ENCODE data around the gene SORCS2.

SORCS2 gene

DNA sequence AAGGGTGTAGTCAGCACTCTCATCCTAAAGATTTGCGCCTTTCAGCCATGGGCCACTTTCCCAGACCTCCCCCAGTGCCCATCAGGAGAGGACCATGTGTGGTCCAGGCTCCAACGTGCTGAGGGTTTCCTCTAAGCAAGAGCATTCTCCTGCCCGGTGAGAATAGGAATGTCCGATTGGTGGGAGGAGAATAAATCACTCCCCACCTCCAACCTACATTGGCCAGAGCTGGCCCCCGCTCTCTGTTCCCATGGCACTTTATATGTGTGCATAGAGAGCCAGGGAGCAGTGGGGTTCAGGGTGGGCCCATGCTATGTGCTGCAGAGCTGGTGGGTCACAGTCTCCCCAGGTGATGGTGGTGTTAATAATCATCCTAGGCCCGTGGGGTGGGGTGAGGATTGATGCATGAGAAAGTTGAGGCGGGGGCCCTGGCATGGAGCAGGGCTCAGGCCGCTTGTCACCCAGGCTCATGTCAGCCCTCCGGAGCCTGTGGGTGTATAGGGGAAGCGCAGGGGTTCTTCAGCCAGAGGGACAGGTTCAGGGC is 6.8 kb upstream of the SORCS2 start:
- intact Hi-C loops (cut with micrococcal nuclease), result no loop called here
- no peak overlapping the region for H3K4me3 Mint-ChIP-seq
- no peaks in the 10 kb centered on the region for H3K9me3 Mint-ChIP-seq
- no peak overlapping the region for H3K27ac Mint-ChIP-seq
- H3K36me3 Mint-ChIP-seq (ENCODE audit: low read depth), result no peaks in the 10 kb centered on the region
- H3K27me3 Mint-ChIP-seq, result peaks cover 16% of the 10 kb centered on the region
- no peaks in the 10 kb centered on the region for H3K4me1 Mint-ChIP-seq (ENCODE audit: low read depth)

DNA sequence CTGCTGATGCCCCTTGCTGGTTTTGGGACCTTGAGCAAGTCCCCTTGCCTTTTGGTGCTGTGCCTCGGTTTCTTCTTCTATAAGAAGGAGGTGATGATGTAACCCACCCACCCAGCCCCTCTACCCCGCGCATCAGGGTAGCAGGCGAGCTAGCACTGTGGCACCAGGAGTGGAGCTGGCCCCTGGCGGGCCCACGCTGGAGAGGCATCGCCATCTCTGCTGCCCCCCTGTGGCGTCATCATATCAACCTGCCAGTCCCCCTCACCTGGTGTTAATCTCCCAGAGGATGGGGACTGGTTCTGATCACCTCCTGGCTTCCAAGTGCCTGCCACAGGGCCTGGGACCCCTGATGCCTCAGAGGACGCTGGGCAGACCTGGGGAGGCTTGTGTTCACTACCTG is 6.3 kb upstream of the SORCS2 start:
- peaks cover 16% of the 10 kb centered on the region for H3K27me3 Mint-ChIP-seq
- no peaks in the 10 kb centered on the region for H3K36me3 Mint-ChIP-seq (ENCODE audit: low read depth)
- H3K4me1 Mint-ChIP-seq (ENCODE audit: low read depth), result no peaks in the 10 kb centered on the region
- H3K4me3 Mint-ChIP-seq, result no peak overlapping the region
- intact Hi-C loops (cut with micrococcal nuclease), result no loop called here
- no peaks in the 10 kb centered on the region for H3K9me3 Mint-ChIP-seq
- no peak overlapping the region for H3K27ac Mint-ChIP-seq

DNA sequence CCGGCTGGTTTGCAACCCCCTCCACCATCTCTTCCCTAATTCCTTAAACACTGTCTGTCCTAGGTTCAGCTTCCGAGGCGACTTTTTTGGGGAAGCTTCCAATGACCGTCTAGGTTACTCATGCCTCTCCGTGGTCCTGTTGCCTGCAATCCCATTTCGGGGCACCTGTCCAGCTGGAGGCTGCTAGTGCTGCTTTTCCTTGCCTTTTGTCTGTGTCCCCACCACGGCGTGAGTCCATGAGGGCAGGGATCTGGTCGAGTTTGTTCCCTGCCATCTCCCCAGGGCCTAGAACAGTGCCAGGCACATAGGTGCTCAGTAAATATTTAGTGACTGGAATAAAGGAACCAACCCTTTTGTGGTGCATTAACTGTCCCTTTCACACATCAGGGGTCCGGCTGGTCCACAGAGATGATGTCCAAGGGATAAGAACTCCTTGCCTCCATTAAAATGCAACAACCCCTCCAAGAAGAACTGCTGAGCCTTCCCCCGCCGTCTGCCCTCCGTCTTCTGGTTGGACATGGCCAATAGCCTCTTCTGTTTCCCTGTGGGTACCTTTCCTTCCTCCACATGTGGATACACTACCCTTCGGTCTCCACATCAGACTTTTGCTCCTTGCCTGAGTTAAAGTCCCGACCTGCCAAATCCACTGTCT is 5.7 kb upstream of the SORCS2 start:
- no peak overlapping the region for H3K4me3 Mint-ChIP-seq
- no peaks in the 10 kb centered on the region for H3K9me3 Mint-ChIP-seq
- H3K27me3 Mint-ChIP-seq, result peaks cover 22% of the 10 kb centered on the region
- no peaks in the 10 kb centered on the region for H3K4me1 Mint-ChIP-seq (ENCODE audit: low read depth)
- H3K27ac Mint-ChIP-seq, result no peak overlapping the region
- H3K36me3 Mint-ChIP-seq (ENCODE audit: low read depth), result no peaks in the 10 kb centered on the region
- intact Hi-C loops (cut with micrococcal nuclease), result no loop called here

DNA sequence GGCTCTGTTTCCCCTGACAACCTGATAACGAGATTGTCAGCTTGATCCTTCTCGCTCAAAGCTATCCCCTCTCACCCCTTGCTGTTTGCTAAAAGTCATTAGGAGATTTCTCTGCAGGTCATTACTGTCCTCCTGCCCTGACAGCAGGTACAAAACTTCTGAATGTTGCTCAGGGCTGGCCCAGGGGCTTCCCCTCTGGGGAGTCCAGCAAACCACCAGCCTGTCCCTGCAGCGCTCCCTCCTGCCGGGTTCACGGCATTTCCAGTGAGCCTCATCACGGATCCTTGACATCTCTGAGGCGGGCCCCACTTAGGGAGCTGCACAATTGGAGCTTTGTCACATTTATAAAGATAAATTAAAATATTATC is 5.2 kb upstream of the SORCS2 start:
- no peaks in the 10 kb centered on the region for H3K9me3 Mint-ChIP-seq
- intact Hi-C loops (cut with micrococcal nuclease), result no loop called here
- peaks cover 27% of the 10 kb centered on the region for H3K27me3 Mint-ChIP-seq
- H3K36me3 Mint-ChIP-seq (ENCODE audit: low read depth), result no peaks in the 10 kb centered on the region
- no peak overlapping the region for H3K4me3 Mint-ChIP-seq
- H3K27ac Mint-ChIP-seq, result no peak overlapping the region
- no peaks in the 10 kb centered on the region for H3K4me1 Mint-ChIP-seq (ENCODE audit: low read depth)

DNA sequence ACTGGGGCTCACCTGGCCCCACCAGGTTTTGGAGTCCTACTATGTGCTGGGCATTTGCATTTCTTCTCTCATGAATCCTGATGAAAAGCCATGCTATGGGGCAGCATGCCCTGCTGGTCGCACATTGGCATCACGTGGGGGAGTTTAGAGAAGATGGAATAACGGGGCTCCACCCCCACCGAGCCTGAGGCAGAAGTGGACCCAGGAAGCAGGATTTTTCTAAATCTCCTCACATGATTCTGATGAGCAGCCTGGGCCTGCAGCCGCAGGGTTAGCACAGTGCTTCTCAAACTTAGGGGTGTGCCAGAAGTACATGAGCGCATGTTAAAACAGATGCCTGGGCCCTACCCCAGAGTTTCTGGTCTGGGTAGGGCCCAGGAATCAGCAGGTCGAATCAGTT is 4.6 kb upstream of the SORCS2 start:
- intact Hi-C loops (cut with micrococcal nuclease), result no loop called here
- H3K36me3 Mint-ChIP-seq (ENCODE audit: low read depth), result no peaks in the 10 kb centered on the region
- H3K4me3 Mint-ChIP-seq, result no peak overlapping the region
- no peaks in the 10 kb centered on the region for H3K4me1 Mint-ChIP-seq (ENCODE audit: low read depth)
- peaks cover 27% of the 10 kb centered on the region for H3K27me3 Mint-ChIP-seq
- H3K27ac Mint-ChIP-seq, result no peak overlapping the region
- no peaks in the 10 kb centered on the region for H3K9me3 Mint-ChIP-seq

DNA sequence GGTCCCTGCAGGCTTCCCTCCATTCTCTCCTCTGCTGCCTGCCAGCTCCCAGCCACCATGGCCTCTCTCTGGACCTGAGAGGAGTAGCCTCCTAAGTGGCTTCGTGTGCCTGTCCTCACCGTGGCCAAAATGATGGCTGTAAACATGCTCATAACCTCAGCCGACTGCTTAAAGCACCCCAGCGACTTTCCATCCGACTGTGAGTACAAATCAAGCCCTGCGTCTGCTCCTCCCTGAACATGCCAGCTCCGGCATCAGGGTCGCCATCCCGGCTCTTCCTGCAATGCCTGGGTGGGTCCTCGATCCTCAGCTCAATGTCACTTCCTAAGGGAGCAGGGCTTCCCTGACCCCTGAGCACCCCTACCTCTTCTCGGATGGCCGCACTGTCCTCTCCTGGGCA is 3.3 kb upstream of the SORCS2 start:
- intact Hi-C loops (cut with micrococcal nuclease), result no loop called here
- H3K27ac Mint-ChIP-seq, result no peak overlapping the region
- H3K4me3 Mint-ChIP-seq, result no peak overlapping the region
- peaks cover 39% of the 10 kb centered on the region for H3K27me3 Mint-ChIP-seq
- H3K36me3 Mint-ChIP-seq (ENCODE audit: low read depth), result no peaks in the 10 kb centered on the region
- no peaks in the 10 kb centered on the region for H3K9me3 Mint-ChIP-seq
- H3K4me1 Mint-ChIP-seq (ENCODE audit: low read depth), result no peaks in the 10 kb centered on the region

DNA sequence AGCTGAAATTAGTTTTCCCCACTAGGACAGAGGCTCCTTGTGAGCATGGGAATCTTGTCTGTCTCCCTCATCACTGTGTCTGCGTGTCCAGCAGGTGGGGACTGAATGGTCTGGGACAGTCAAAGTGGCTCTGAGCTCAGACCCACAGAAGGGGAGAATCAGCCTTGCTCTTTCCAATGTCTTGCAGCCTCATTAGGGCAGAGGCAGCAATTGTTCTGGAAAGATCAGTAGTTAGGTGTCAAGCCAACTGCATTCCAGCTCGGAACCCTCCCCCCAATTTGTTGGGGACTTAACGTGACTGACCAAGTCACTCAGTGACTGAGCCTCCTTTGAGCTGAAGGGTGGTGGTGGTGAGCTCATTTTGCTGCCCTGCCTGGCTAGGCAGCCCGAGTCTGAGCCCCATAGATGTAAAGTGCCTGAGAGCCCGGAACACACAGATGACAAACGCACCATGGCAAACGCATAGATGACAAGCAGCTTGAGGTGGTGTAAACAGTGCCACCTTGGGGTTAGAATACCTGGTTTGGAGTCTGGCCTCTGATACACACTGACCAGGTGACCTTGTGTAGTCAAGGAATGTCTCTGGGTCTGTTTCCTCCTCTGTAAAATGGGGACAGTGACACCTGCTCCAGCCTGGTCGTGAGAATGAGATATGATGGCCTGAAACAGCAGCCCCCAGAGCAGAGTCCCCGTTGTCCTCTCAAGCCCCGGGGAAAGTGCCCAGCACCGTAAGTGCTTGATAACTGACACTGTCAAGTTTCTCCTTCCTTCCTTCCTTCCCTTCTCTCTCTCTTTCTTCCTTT is 2.7 kb upstream of the SORCS2 start:
- Mint-ChIP-seq H3K9me3 (no peaks in the 10 kb centered on the region), H3K4me3 (no peak overlapping the region), H3K4me1 (ENCODE audit: low read depth) (no peaks in the 10 kb centered on the region), H3K27ac (no peak overlapping the region), H3K27me3 (peaks cover 45% of the 10 kb centered on the region), H3K36me3 (ENCODE audit: low read depth) (no peaks in the 10 kb centered on the region)
- intact Hi-C loops (cut with micrococcal nuclease), result no loop called here

DNA sequence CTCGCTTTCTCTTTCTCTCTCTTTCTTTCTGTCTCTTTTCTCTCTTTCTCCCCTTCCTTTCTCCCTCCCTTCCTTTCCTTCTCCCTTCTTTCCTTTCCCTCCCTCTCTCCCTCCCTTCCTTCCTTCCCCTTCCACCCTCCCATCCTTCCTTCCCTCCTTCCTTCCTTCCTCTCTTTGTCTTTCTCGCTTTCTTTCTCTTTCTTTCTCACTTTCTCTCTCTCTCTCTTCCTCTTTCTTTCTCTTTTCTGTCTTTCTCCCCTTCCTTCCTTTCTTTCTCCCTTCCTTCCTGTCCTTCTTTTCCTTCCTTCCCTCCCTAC is 2.1 kb upstream of the SORCS2 start:
- Mint-ChIP-seq H3K36me3 (ENCODE audit: low read depth) (no peaks in the 10 kb centered on the region), H3K4me1 (ENCODE audit: low read depth) (no peaks in the 10 kb centered on the region), H3K9me3 (no peaks in the 10 kb centered on the region), H3K4me3 (no peak overlapping the region), H3K27ac (no peak overlapping the region), H3K27me3 (peaks cover 50% of the 10 kb centered on the region)
- intact Hi-C loops (cut with micrococcal nuclease), result no loop called here

DNA sequence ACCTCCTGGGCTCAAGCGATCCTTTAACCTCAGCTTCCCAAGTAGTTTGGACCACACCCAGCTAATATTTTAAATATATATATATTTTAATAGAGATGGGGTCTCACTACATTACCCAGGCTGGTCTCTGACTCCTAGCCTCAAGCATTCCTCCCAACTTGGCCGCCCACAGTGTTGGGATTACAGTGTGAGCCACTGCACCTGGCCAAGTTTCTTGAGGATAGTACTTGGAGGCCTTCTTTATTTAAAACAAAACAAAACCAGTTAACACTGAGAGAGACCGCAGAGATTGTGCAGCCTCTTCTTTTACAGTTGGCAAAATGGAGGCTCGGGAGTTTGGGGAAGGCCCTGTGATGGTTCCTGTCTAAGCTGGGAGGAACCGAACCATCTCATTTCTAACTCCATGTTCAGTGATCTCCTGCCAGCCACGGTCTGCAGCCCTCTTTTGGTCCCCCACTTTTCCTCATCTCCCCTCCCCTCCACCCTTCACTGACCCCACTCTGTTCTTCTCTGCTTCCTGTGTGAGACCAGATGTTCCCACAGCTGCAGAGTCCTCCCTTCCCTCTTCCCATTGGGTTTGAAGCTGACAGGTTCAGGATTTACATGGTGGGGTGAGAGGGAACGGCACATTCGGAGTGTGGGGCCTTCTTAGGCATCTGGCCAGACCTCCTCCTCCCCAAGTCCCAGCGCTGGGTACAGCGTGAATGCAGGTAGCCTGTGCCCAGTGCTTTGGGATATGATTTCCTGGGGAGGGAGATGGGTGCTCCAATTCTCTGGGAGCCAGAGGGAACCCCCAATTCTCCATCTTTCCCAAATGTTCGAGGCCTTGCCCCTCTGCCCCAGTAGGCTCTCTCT is 1.4 kb upstream of the SORCS2 start:
- no peaks in the 10 kb centered on the region for H3K4me1 Mint-ChIP-seq (ENCODE audit: low read depth)
- no peaks in the 10 kb centered on the region for H3K9me3 Mint-ChIP-seq
- peaks cover 51% of the 10 kb centered on the region for H3K27me3 Mint-ChIP-seq
- no peak overlapping the region for H3K4me3 Mint-ChIP-seq
- no peak overlapping the region for H3K27ac Mint-ChIP-seq
- intact Hi-C loops (cut with micrococcal nuclease), result no loop called here
- H3K36me3 Mint-ChIP-seq (ENCODE audit: low read depth), result no peaks in the 10 kb centered on the region

DNA sequence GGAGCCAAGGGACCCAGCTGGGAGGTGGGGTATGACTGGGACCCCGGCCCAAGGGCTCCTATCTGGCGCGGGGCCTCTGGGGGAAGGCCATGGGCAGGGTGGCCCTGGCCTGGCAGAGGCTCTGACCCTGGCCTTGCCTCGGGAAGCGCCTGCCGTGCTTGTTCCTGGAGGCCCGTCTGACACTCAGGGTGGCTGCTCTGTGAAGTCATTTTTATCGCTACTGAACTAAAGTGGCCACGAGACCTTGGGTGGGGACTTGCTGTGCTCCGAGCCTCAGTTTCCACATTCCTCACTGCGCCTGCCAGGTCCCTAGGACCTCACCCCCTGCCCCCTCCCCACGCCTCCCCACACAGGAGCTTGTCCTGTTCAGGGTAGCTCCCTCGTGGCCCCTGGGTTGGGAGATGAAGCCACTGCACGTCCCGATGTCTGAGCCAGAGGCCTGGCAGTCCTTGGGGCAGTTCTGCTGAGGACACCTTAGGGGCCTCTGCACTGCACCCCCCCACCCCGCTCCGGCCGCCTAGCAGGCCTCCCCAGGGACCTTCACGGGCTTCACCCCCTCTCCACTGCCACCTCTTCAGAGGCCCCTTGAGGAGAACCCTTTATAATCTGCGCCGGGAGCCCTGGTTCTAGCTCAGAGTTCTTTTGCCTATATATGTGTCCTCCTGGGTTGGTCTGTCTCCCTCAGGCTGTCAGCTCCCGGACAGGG is 639 bp upstream of the SORCS2 start:
- Mint-ChIP-seq H3K27ac (no peak overlapping the region), H3K27me3 (peaks cover 54% of the 10 kb centered on the region), H3K9me3 (no peaks in the 10 kb centered on the region), H3K4me1 (ENCODE audit: low read depth) (no peaks in the 10 kb centered on the region), H3K4me3 (no peak overlapping the region), H3K36me3 (ENCODE audit: low read depth) (no peaks in the 10 kb centered on the region)
- intact Hi-C loops (cut with micrococcal nuclease), result loop anchor here (2.0 kb wide), 1 partner anchor 527 kb away; no protein-coding TSS in a partner anchor

DNA sequence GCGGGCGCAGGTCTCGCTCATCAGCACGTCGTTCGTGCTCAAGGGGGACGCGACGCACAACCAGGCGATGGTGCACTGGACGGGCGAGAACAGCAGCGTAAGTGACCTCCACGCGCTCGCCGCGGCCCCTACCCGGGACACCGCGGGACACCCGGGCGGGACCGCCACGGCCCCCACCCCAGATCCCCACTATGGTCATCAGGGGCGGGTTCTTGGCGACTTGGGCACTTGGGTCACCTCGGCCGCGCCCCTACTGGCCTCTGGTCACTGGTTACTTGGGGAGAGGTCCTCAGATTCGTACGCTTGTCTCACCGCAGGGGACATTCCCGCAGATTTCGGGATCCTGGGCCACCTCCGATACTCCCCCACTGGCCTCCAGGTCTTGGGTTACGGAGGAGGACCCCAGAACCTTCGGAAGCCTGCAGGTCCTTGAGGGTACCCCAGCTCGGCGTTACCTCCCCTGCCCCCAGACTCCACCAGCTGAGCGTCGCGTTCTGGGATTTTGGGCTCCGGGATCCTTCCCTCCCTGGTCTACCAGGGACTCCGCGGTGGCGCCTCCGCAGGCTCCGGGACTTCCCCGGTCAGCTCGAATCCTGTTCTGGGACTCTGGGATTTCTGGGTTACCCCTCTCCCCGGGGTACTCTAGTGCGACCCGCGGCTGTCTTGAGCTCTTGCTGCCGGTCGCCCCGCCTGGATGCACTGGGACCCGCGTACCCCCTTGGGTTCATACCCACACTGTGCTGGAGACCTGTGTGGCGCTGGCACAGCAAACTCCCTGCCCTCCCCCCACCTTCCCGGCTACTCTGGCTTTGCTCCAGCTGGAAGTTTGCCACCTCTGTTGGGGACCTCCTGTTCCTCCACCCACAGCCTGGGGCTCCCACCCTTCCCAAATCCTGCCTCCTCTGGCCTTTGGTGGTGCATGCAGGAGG is 956 bp downstream of the SORCS2 start:
- Mint-ChIP-seq H3K4me1 (ENCODE audit: low read depth) (no peaks in the 10 kb centered on the region), H3K27me3 (peaks cover 48% of the 10 kb centered on the region), H3K27ac (no peak overlapping the region), H3K9me3 (no peaks in the 10 kb centered on the region), H3K36me3 (ENCODE audit: low read depth) (no peaks in the 10 kb centered on the region), H3K4me3 (no peak overlapping the region)
- intact Hi-C loops (cut with micrococcal nuclease), result loop anchor here (2.0 kb wide), 1 partner anchor 526 kb away; no protein-coding TSS in a partner anchor

DNA sequence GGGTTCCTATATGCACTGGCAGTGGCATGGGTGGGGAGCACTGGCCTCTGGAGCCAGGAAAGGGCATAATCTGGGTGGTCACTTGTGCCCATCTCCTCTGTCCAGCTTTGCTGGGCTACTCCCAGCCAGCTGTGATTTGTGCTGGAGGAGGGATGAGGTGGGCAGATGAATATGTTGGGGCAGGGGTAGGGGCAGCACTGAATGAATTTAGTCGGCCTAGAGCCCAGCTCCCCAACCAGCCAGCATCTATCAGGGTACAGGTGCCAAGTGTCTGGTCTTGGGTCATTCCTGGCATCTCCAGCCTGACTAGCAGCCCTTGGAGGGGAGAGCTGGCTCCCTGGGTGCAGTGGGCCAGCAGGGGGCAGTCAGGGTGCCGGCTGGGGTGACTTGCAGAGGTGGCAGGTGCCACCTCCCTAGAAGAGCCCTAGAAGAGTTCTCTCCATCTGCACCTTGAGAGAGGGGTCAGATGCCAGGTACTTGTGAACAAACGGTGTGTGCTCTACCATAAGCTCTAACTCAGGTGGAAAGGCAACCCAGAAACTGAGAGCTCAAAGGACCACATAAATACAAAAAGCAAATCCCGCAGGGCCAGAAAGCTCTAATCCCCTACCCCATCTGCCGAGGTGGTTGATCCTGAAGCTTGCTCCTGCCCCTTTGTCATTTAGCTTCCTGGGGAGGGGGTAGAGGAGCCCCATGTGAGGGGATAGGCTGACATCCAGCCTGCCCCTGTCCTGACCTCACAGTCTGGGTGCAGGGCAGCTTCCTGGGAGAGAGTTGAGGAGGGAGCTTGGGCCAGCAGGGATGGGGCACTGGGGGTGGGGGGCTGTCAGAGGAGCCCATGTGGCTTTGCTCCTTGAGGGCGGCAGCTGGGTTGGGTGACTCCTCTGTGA is 2.2 kb downstream of the SORCS2 start:
- Mint-ChIP-seq H3K36me3 (ENCODE audit: low read depth) (no peaks in the 10 kb centered on the region), H3K9me3 (no peaks in the 10 kb centered on the region), H3K27ac (no peak overlapping the region), H3K4me3 (no peak overlapping the region), H3K27me3 (peaks cover 46% of the 10 kb centered on the region), H3K4me1 (ENCODE audit: low read depth) (no peaks in the 10 kb centered on the region)
- intact Hi-C loops (cut with micrococcal nuclease), result no loop called here

Data from dendritic cell treated with granulocyte-macrophage colony-stimulating factor and Interleukin-4, amounts not matched to agents 40 ng/mL and 50 ng/mL, for 4 days (primary cell).